ENCODE data around the gene P2RY2. TPM values are rescaled to one million over a fixed set of nuclear protein-coding genes. Genes with fewer than 3 reads are reported as not detected.

Gene P2RY2
- total RNA-seq, 1 donor from 2014 or later: 0.45 TPM

DNA sequence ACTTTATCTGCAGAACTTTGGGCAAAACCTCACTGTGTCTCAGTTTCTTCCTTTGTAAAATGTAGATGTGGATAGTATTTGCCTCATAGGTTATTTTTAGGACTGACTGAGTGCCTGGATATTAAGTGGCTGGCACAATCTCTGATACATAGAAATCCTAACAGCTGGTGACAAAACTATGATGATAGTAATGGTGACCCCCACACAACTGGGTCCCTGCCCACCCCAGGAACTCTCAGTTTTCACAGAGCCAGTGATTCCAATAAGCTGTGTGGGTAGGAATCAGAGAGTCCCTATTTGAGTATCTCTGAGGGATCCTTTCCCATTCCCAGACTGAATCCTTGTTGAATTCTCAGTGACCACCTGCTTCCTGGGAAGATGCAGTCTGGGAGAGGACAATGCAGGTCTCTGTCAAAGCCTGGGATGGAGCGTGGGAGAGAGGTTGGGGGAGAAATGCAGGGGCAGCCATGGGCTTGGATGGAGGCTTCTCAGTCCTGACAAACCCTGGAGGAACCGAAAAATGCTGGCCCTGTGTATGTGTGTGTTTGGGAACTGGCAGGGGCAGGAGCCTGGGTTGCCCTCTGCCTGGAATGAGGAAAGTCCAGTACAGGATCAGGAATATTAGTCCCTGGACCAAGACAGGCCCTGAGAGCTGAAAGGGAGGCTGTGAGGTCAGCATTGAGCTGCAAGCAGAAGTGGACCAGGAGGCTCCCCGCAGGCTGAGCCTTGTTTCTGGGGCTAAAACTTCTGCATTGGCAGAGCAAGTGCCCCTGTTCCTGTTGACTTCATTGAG is 48.0 kb downstream of the P2RY2 start:
- TF ChIP-seq CTCF (IDR thresholded peaks at IDR 0.05) (no peak), EZH2phosphoT487 (IDR thresholded peaks at IDR 0.05) (no peak), EZH2 (IDR thresholded peaks at IDR 0.05) (no peak)
- peaks cover 16% of the 10 kb centered on the region for H3K27me3 Mint-ChIP-seq (ENCODE audit: insufficient read depth, low read depth)
- H3K36me3 Mint-ChIP-seq: no peaks in the 10 kb centered on the region
- peaks cover 43% of the 10 kb centered on the region for H3K27me3 ChIP-seq
- H3K4me2 ChIP-seq: no peak overlapping the region
- H3K27ac Mint-ChIP-seq: no peak overlapping the region
- no peak overlapping the region for H3K4me3 ChIP-seq
- H3K9me3 Mint-ChIP-seq: no peaks in the 10 kb centered on the region
- no peak overlapping the region for H3K4me3 Mint-ChIP-seq
- no peaks in the 10 kb centered on the region for H4K20me1 ChIP-seq (ENCODE audit: low read depth)
- no peak overlapping the region for H3K9ac ChIP-seq
- H3K36me3 ChIP-seq: no peaks in the 10 kb centered on the region
- no peaks in the 10 kb centered on the region for H3K9me3 ChIP-seq (ENCODE audit: low read depth)
- H3F3A ChIP-seq (ENCODE audit: low read depth): no peaks in the 10 kb centered on the region
- H3K27ac ChIP-seq: no peak overlapping the region
- no peak overlapping the region for H2AFZ ChIP-seq (replicated peaks)
- peaks cover 24% of the 10 kb centered on the region for H3K4me1 Mint-ChIP-seq
- peaks cover 3% of the 10 kb centered on the region for H3K4me1 ChIP-seq
- DNase-seq (ENCODE audit: low spot score): no peak
- H3K79me2 ChIP-seq (ENCODE audit: low read depth): no peaks in the 10 kb centered on the region

GRCh38 chr11:73266646-73267020 is 48.6 kb downstream of the P2RY2 start:
- Histone ChIP-seq H3K36me3 (no peaks in the 10 kb centered on the region), H3K9me3 (ENCODE audit: low read depth) (no peaks in the 10 kb centered on the region), H3K4me3 (no peak overlapping the region), H3K4me2 (no peak overlapping the region), H3F3A (ENCODE audit: low read depth) (no peaks in the 10 kb centered on the region), H3K27me3 (peaks cover 43% of the 10 kb centered on the region), H3K27ac (no peak overlapping the region), H4K20me1 (ENCODE audit: low read depth) (no peaks in the 10 kb centered on the region), H3K79me2 (ENCODE audit: low read depth) (no peaks in the 10 kb centered on the region), H3K4me1 (peaks cover 3% of the 10 kb centered on the region), H2AFZ (replicated peaks) (no peak overlapping the region), H3K9ac (no peak overlapping the region)
- no peak overlapping the region for H3K27ac Mint-ChIP-seq
- no peak overlapping the region for H3K4me3 Mint-ChIP-seq
- no peaks in the 10 kb centered on the region for H3K36me3 Mint-ChIP-seq
- no peak for DNase-seq (ENCODE audit: low spot score)
- peaks cover 29% of the 10 kb centered on the region for H3K4me1 Mint-ChIP-seq
- peaks cover 18% of the 10 kb centered on the region for H3K27me3 Mint-ChIP-seq (ENCODE audit: insufficient read depth, low read depth)
- no peak for TF ChIP-seq EZH2 (IDR thresholded peaks at IDR 0.05)
- TF ChIP-seq CTCF (IDR thresholded peaks at IDR 0.05): no peak
- no peak for TF ChIP-seq EZH2phosphoT487 (IDR thresholded peaks at IDR 0.05)
- H3K9me3 Mint-ChIP-seq: no peaks in the 10 kb centered on the region

GRCh38 chr11:73267122-73267846 is 49.2 kb downstream of the P2RY2 start:
- Histone ChIP-seq H3K4me3 (no peak overlapping the region), H3K36me3 (no peaks in the 10 kb centered on the region), H3F3A (ENCODE audit: low read depth) (no peaks in the 10 kb centered on the region), H3K79me2 (ENCODE audit: low read depth) (no peaks in the 10 kb centered on the region), H3K27me3 (peaks cover 39% of the 10 kb centered on the region), H3K4me1 (peaks cover 5% of the 10 kb centered on the region), H2AFZ (replicated peaks) (peak overlapping the region; percentile 3), H3K9me3 (ENCODE audit: low read depth) (no peaks in the 10 kb centered on the region), H3K27ac (no peak overlapping the region), H3K9ac (no peak overlapping the region), H3K4me2 (no peak overlapping the region), H4K20me1 (ENCODE audit: low read depth) (no peaks in the 10 kb centered on the region)
- TF ChIP-seq CTCF (IDR thresholded peaks at IDR 0.05): no peak
- TF ChIP-seq EZH2 (IDR thresholded peaks at IDR 0.05): no peak
- no peak for TF ChIP-seq EZH2phosphoT487 (IDR thresholded peaks at IDR 0.05)
- Mint-ChIP-seq H3K9me3 (no peaks in the 10 kb centered on the region), H3K27me3 (ENCODE audit: insufficient read depth, low read depth) (peaks cover 18% of the 10 kb centered on the region), H3K36me3 (no peaks in the 10 kb centered on the region), H3K27ac (no peak overlapping the region), H3K4me3 (no peak overlapping the region), H3K4me1 (peaks cover 33% of the 10 kb centered on the region)
- DNase-seq (ENCODE audit: low spot score): no peak

Measured in neural progenitor cell (in vitro differentiated cells).